Panc1 (cell line): ENCODE measurements around the gene TMPRSS6. TPM values are rescaled to one million over a fixed set of nuclear protein-coding genes. Genes with fewer than 3 reads are reported as not detected.

Experiments
- ATAC-seq: fragments of 200-7000 bp; cut with Tn5 transposase; 2 replicates; pipeline ENCODE4 v1.9.1; 2020; ENCODE audit warnings: mild to moderate bottlenecking, moderate library complexity
- BruUV-seq: library from RNA; stranded (reverse); fragments of 400-500 nt; replicated peaks from 2 replicates; lab custom pipeline; 2021; lab: Mats Ljungman, UMichigan
- CTCF ChIA-PET: fragments of 300-600 bp; sonication (Branson Sonifier 250); formaldehyde crosslinking; loops from one replicate; lab custom pipeline; 2022; ENCODE audit warnings: antibody characterized with exemption; lab: Charles Lee
- POLR2A ChIA-PET: fragments of 300-600 bp; sonication (Branson Sonifier 250); formaldehyde crosslinking; loops from one replicate; lab custom pipeline; 2022; ENCODE audit warnings: antibody characterized with exemption; lab: Charles Lee
- DNase-seq: peaks from one replicate; pipeline ENCODE4 v3.0.0-alpha.2; 2010; ENCODE audit warnings: low read depth, low spot score
- H3K27ac ChIP-seq: 2 replicates; pipeline ENCODE4 v1.5.1; 2011; ENCODE audit warnings: mild to moderate bottlenecking, low read length, inconsistent platforms
- H3K27me3 ChIP-seq: fragments of 200-500 bp; sonication (Bioruptor generic); 2 replicates; pipeline ENCODE4 v1.6.0; 2014; ENCODE audit warnings: low read length, inconsistent platforms; ENCODE audit not compliant: control insufficient read depth, insufficient read depth
- H3K36me3 ChIP-seq: fragments of 200-500 bp; sonication (Bioruptor generic); 2 replicates; pipeline ENCODE4 v1.5.1; 2014; ENCODE audit warnings: inconsistent platforms, mild to moderate bottlenecking, low read length, moderate library complexity; ENCODE audit not compliant: control insufficient read depth, insufficient read depth
- H3K4me1 ChIP-seq: 2 replicates; pipeline ENCODE4 v1.5.1; 2011; ENCODE audit warnings: inconsistent platforms, mild to moderate bottlenecking, low read length, moderate library complexity; ENCODE audit not compliant: control insufficient read depth, insufficient read depth
- H3K4me3 ChIP-seq, 2 experiments: 2 replicates each; pipeline ENCODE4 v1.5.1; 2011 to 2012; ENCODE audit warnings: low read depth in 2 of 2, low read length in 2 of 2, mild to moderate bottlenecking in 2 of 2, inconsistent platforms in 1 of 2, moderate library complexity in 1 of 2
- H3K9me3 ChIP-seq: fragments of 200-500 bp; sonication (Bioruptor generic); 2 replicates; pipeline ENCODE4 v1.5.1; 2014; ENCODE audit warnings: low read depth, mild to moderate bottlenecking, inconsistent platforms, low read length, moderate library complexity; ENCODE audit not compliant: control insufficient read depth, insufficient read depth
- CTCF ChIP-seq: fragments of 450-650 bp; IDR thresholded peaks from 2 replicates; pipeline ENCODE4 v1.5.1; 2017; ENCODE audit warnings: mild to moderate bottlenecking
- POLR2AphosphoS5 ChIP-seq: IDR thresholded peaks from 2 replicates; pipeline ENCODE4 v1.6.1; 2012; ENCODE audit warnings: mild to moderate bottlenecking, low read depth, low read length, moderate library complexity
- REST ChIP-seq, 2 experiments: IDR thresholded peaks; 2 replicates each; pipeline ENCODE4 v1.6.1; 2011 to 2012; ENCODE audit warnings: low read depth in 2 of 2, control low read depth in 1 of 2, low read length in 1 of 2, mild to moderate bottlenecking in 1 of 2, moderate library complexity in 1 of 2; ENCODE audit not compliant: insufficient read depth in 1 of 2
- SIN3A ChIP-seq: IDR thresholded peaks from 2 replicates; pipeline ENCODE4 v1.6.1; 2012; ENCODE audit warnings: low read depth, mild to moderate bottlenecking, low read length, moderate library complexity, borderline replicate concordance; ENCODE audit not compliant: insufficient read depth
- TCF7L2 ChIP-seq: IDR thresholded peaks from 2 replicates; pipeline ENCODE4 v1.6.1; 2011; ENCODE audit warnings: mild to moderate bottlenecking, low read depth, low read length, inconsistent platforms
- in situ Hi-C: cut with HindIII; loops from 2 replicates; pipeline ENCODE4 v1.10.0; 2016; ENCODE audit warnings: low sequenced_read_pairs, low pct_unique_long_range_greater_than_20kb
- intact Hi-C: fragments of 100-400 bp; cut with micrococcal nuclease; formaldehyde crosslinking; loops from one replicate; pipeline ENCODE4 v1.10.0; 2022; ENCODE audit not compliant: unreplicated experiment
- total RNA-seq: library from RNA; stranded (reverse); gene quantifications from one replicate; pipeline ENCODE4 v1.2.1, GENCODE V29; 2021; ENCODE audit not compliant: unreplicated experiment

The TMPRSS6 gene
- total RNA-seq, 1 experiment from 2014 or later = not detected

- ATAC-seq (no peak), DNase-seq (no peak)
- no peaks in the 10 kb centered on the region for H3K36me3 ChIP-seq
- no peaks in the 10 kb centered on the region for H3K4me1 ChIP-seq
- H3K4me3 ChIP-seq = no peak overlapping the region
- POLR2A ChIA-PET = no interaction called here
- TF ChIP-seq SIN3A (no peak), REST (IDR thresholded peaks at IDR 0.05; ENCODE audit: insufficient read depth in 1 of 2, low read depth in 2 of 2, low read length in 1 of 2) (no peak), POLR2AphosphoS5 (no peak), TCF7L2 (no peak), CTCF (no peak)
- no peak overlapping the region for H3K27ac ChIP-seq
- BruUV-seq = no TSS peak
- H3K9me3 ChIP-seq = no peaks in the 10 kb centered on the region
- CTCF ChIA-PET = no interaction called here
- no peaks in the 10 kb centered on the region for H3K27me3 ChIP-seq
- in situ Hi-C loops = no loop called here
- intact Hi-C loops = no loop called here
Observed at GRCh38 chr22:37062376-37062675, 47.2 kb downstream of the TMPRSS6 start.

- TF ChIP-seq REST (IDR thresholded peaks at IDR 0.05; ENCODE audit: insufficient read depth in 1 of 2, low read depth in 2 of 2, low read length in 1 of 2) = no peak
- TF ChIP-seq SIN3A = no peak
- TF ChIP-seq TCF7L2 = no peak
- TF ChIP-seq CTCF = no peak
- TF ChIP-seq POLR2AphosphoS5 = no peak
- ATAC-seq (no peak), DNase-seq (no peak)
- CTCF ChIA-PET = interaction anchor here (0.6 kb wide), 1 partner anchor 12 kb away, joined by 3 read pairs; no protein-coding TSS in a partner anchor
- POLR2A ChIA-PET = interaction anchor here (0.6 kb wide), 2 partner anchors 43 to 51 kb away, joined by 3 to 5 read pairs; partner anchors contain the start of gene TST
- H3K9me3 ChIP-seq = no peaks in the 10 kb centered on the region
- intact Hi-C loops (no loop called here), in situ Hi-C loops (no loop called here)
- no TSS peak for BruUV-seq
- no peak overlapping the region for H3K27ac ChIP-seq
- H3K4me3 ChIP-seq = no peak overlapping the region
- no peaks in the 10 kb centered on the region for H3K36me3 ChIP-seq
- no peaks in the 10 kb centered on the region for H3K27me3 ChIP-seq
- H3K4me1 ChIP-seq = no peaks in the 10 kb centered on the region
Observed at GRCh38 chr22:37061611-37062375, 47.7 kb downstream of the TMPRSS6 start.
